HCT116 (cell line): Measurements from ENCODE around the gene SMARCAD1. TPM values are rescaled to one million over a fixed set of nuclear protein-coding genes. Genes with fewer than 3 reads are reported as not detected.
A peak's percentile ranks its signal among the peaks of the same experiment; 100 is the strongest.

Experiments
- ATAC-seq: fragments of 200-7000 bp; cut with Tn5 transposase; 2 replicates; pipeline ENCODE4 v1.9.1; 2020; ENCODE audit warnings: mild to moderate bottlenecking, moderate library complexity
- BruUV-seq: library from RNA; stranded (reverse); fragments of 400-500 nt; replicated peaks from 2 replicates; lab custom pipeline; 2021; lab: Mats Ljungman, UMichigan
- CTCF ChIA-PET: fragments of 300-600 bp; sonication (Branson Sonifier 250); formaldehyde crosslinking; loops from one replicate; lab custom pipeline; 2021; ENCODE audit warnings: antibody characterized with exemption; lab: Charles Lee
- POLR2A ChIA-PET: fragments of 300-600, 350-600 bp; sonication (Branson Sonifier 250); formaldehyde crosslinking; loops from one replicate; lab custom pipeline; 2021; ENCODE audit warnings: antibody characterized with exemption; lab: Charles Lee
- RAD21 ChIA-PET, 2 experiments: fragments of 300-600 bp; sonication (Branson Sonifier 250); formaldehyde crosslinking; loops; one replicate each; lab custom pipeline; 2023; ENCODE audit warnings: low total read pairs in 2 of 2; ENCODE audit not compliant: uncharacterized antibody in 2 of 2, unreplicated experiment in 2 of 2, low non-redundant PET in 1 of 2; lab: Charles Lee
- DNase-seq: peaks from one replicate; pipeline ENCODE4 v3.0.0-alpha.2; 2010; ENCODE audit warnings: low read depth, low spot score
- H2AFZ ChIP-seq: fragments of 200-600 bp; shearing (Covaris generic), sonication (generic); 2 replicates; pipeline ENCODE4 v1.6.1; 2017; ENCODE audit warnings: low read depth, mixed run types, mixed read lengths, antibody characterized with exemption, low read length; ENCODE audit not compliant: poor library complexity, severe bottlenecking
- H3K27ac ChIP-seq: 2 replicates; pipeline ENCODE4 v1.5.1; 2012; ENCODE audit warnings: low read depth, low read length
- H3K27me3 ChIP-seq: fragments of 200-600 bp; sonication (generic); 2 replicates; pipeline ENCODE4 v1.6.1; 2016; ENCODE audit warnings: mixed run types, low read length, mixed read lengths; ENCODE audit not compliant: insufficient read depth
- H3K36me3 ChIP-seq, 2 experiments: fragments of 200-500 bp in 1 of 2; fragments of 200-600 bp in 1 of 2; sonication (Bioruptor generic) in 1 of 2; sonication (generic) in 1 of 2; 2 replicates each; pipeline versions ENCODE4 v1.5.1 to v1.6.1; 2014 to 2016; ENCODE audit warnings: low read length in 2 of 2, inconsistent platforms in 1 of 2, mixed read lengths in 1 of 2, mixed run types in 1 of 2; ENCODE audit not compliant: insufficient read depth in 2 of 2, control insufficient read depth in 1 of 2
- H3K4me1 ChIP-seq, 2 experiments: fragments of 200-600 bp in 1 of 2; sonication (generic) in 1 of 2; 2 replicates each; pipeline versions ENCODE4 v1.5.1 to v1.6.1; 2012 to 2017; ENCODE audit warnings: low read length in 2 of 2, inconsistent platforms in 1 of 2, mild to moderate bottlenecking in 1 of 2, mixed read lengths in 1 of 2, mixed run types in 1 of 2, moderate library complexity in 1 of 2; ENCODE audit not compliant: insufficient read depth in 2 of 2, control insufficient read depth in 1 of 2
- H3K4me2 ChIP-seq: fragments of 200-600 bp; sonication (generic); 2 replicates; pipeline ENCODE4 v1.6.1; 2017; ENCODE audit warnings: mixed run types, low read length, mixed read lengths
- H3K4me3 ChIP-seq, 2 experiments: fragments of 200-600 bp in 1 of 2; sonication (generic) in 1 of 2; replicated peaks in 1 of 2; 2 replicates each; pipeline ENCODE4 v1.5.1; 2011 to 2016; ENCODE audit warnings: low read length in 2 of 2, control low read depth in 1 of 2, low read depth in 1 of 2, mild to moderate bottlenecking in 1 of 2, mixed read lengths in 1 of 2, mixed run types in 1 of 2
- H3K79me2 ChIP-seq: fragments of 200-600 bp; sonication (generic); 2 replicates; pipeline ENCODE4 v1.6.1; 2017; ENCODE audit warnings: mild to moderate bottlenecking, mixed run types, low read length, moderate library complexity, mixed read lengths; ENCODE audit not compliant: insufficient read depth
- H3K9ac ChIP-seq: fragments of 200-600 bp; sonication (generic); 2 replicates; pipeline ENCODE4 v1.6.1; 2016; ENCODE audit warnings: low read length, mixed read lengths
- H3K9me2 ChIP-seq: fragments of 200-600 bp; sonication (generic), shearing (Covaris generic); 2 replicates; pipeline ENCODE4 v1.6.1; 2017; ENCODE audit warnings: mixed run types, mild to moderate bottlenecking, moderate library complexity; ENCODE audit not compliant: insufficient read depth
- H3K9me3 ChIP-seq, 2 experiments: fragments of 200-500 bp in 1 of 2; fragments of 200-600 bp in 1 of 2; sonication (Bioruptor generic) in 1 of 2; sonication (generic) in 1 of 2; 2 replicates each; pipeline ENCODE4 v1.6.1; 2014 to 2017; ENCODE audit warnings: low read length in 2 of 2, mixed read lengths in 2 of 2, inconsistent platforms in 1 of 2, low read depth in 1 of 2, mild to moderate bottlenecking in 1 of 2, mixed run types in 1 of 2, moderate library complexity in 1 of 2; ENCODE audit not compliant: control insufficient read depth in 1 of 2, insufficient read depth in 1 of 2
- H4K20me1 ChIP-seq: fragments of 200-600 bp; sonication (generic), shearing (Covaris generic); 2 replicates; pipeline ENCODE4 v1.6.1; 2017; ENCODE audit warnings: mixed run types, mild to moderate bottlenecking, moderate library complexity; ENCODE audit not compliant: insufficient read depth
- EZH2phosphoT487 ChIP-seq: fragments of 200-600 bp; IDR thresholded peaks from 2 replicates; pipeline ENCODE4 v1.6.1; 2018; ENCODE audit warnings: antibody characterized with exemption, borderline replicate concordance
- FOSL1 ChIP-seq: IDR thresholded peaks from 2 replicates; pipeline ENCODE4 v1.6.1; 2012; ENCODE audit warnings: low read depth
- POLR2AphosphoS5 ChIP-seq: IDR thresholded peaks from 2 replicates; pipeline ENCODE4 v1.6.1; 2011; ENCODE audit warnings: mild to moderate bottlenecking, low read depth, low read length, moderate library complexity
- SP1 ChIP-seq: IDR thresholded peaks from 2 replicates; pipeline ENCODE4 v1.6.1; 2012; ENCODE audit warnings: low read depth
- TCF7L2 ChIP-seq: IDR thresholded peaks from 2 replicates; pipeline ENCODE4 v1.7.0; 2011; ENCODE audit warnings: borderline replicate concordance, inconsistent platforms; ENCODE audit not compliant: insufficient read depth, insufficient read length; ENCODE audit errors: extremely low read depth
- YY1 ChIP-seq: IDR thresholded peaks from 2 replicates; pipeline ENCODE4 v1.6.1; 2011; ENCODE audit warnings: low read length, low read depth, moderate library complexity, mild to moderate bottlenecking; ENCODE audit not compliant: insufficient replicate concordance; ENCODE audit errors: extremely low read depth
- ZNF274 ChIP-seq: fragments of 200-500 bp; sonication (Bioruptor generic); IDR thresholded peaks from 2 replicates; pipeline ENCODE4 v1.6.1; 2014; ENCODE audit warnings: mild to moderate bottlenecking, low read depth, low read length, inconsistent platforms
- intact Hi-C: fragments of 100-400 bp; cut with micrococcal nuclease; formaldehyde crosslinking; loops from 2 replicates; pipeline ENCODE4 v1.10.0; 2022
- total RNA-seq: library from RNA; stranded (reverse); gene quantifications from one replicate; pipeline ENCODE4 v1.2.1, GENCODE V29; 2021; ENCODE audit not compliant: unreplicated experiment
- TF ChIP-seq, protein P1 (sequence below): IDR thresholded peaks from 2 replicates; pipeline ENCODE4 v1.6.1; 2011; ENCODE audit warnings: mild to moderate bottlenecking, low read length, moderate library complexity; ENCODE audit not compliant: insufficient replicate concordance; ENCODE audit errors: extremely low read depth
- TF ChIP-seq, protein P2 (sequence below): IDR thresholded peaks from 2 replicates; pipeline ENCODE4 v1.6.1; 2012; ENCODE audit warnings: low read depth

The SMARCAD1 gene
- total RNA-seq, 1 experiment from 2014 or later = 33.6 TPM

DNA sequence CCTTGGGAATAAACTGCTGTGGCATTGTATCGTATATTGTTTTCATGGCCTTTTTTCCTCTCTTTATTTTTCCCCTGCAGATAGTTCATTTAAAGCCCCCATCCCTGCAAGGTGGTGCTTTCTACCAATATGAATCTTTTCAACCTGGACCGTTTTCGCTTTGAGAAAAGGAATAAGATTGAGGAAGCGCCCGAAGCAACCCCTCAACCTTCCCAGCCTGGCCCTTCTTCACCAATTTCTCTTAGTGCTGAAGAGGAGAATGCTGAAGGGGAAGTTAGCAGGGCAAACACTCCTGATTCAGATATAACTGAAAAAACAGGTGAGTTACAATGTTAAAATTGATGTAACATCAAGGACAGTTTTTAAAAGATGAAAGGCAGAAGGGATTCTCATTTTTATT, 601 bp downstream of the SMARCAD1 start:
- no peak overlapping the region for H2AFZ ChIP-seq
- BruUV-seq = no TSS peak
- POLR2A ChIA-PET = no interaction called here

More for the DNA sequence above, 601 bp downstream of the SMARCAD1 start:
- DNase-seq (no peak), ATAC-seq (no peak)
- Histone ChIP-seq H3K4me1 (peaks cover 4 to 7% of the 10 kb centered on the region in 2 experiments; a peak in 3 of 4 replicates), H3K9ac (peak overlapping the region; percentile 88), H3K9me3 (no peaks in the 10 kb centered on the region), H3K79me2 (peaks cover 55% of the 10 kb centered on the region), H3K36me3 (peaks cover 19 to 27% of the 10 kb centered on the region in 2 experiments), H3K27ac (peak overlapping the region; percentile 67), H3K9me2 (no peaks in the 10 kb centered on the region), H3K27me3 (no peaks in the 10 kb centered on the region), H3K4me3 (peak overlapping the region; percentile 60 to 75), H4K20me1 (no peaks in the 10 kb centered on the region), H3K4me2 (peak overlapping the region; percentile 66)
- TF ChIP-seq POLR2AphosphoS5 (no peak), ZNF274 (no peak), FOSL1 (no peak), YY1 (no peak), SP1 (no peak), EZH2phosphoT487 (no peak), TCF7L2 (no peak)
- TF ChIP-seq, protein P1, sequence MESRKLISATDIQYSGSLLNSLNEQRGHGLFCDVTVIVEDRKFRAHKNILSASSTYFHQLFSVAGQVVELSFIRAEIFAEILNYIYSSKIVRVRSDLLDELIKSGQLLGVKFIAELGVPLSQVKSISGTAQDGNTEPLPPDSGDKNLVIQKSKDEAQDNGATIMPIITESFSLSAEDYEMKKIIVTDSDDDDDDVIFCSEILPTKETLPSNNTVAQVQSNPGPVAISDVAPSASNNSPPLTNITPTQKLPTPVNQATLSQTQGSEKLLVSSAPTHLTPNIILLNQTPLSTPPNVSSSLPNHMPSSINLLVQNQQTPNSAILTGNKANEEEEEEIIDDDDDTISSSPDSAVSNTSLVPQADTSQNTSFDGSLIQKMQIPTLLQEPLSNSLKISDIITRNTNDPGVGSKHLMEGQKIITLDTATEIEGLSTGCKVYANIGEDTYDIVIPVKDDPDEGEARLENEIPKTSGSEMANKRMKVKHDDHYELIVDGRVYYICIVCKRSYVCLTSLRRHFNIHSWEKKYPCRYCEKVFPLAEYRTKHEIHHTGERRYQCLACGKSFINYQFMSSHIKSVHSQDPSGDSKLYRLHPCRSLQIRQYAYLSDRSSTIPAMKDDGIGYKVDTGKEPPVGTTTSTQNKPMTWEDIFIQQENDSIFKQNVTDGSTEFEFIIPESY = no peak
- TF ChIP-seq, protein P2, sequence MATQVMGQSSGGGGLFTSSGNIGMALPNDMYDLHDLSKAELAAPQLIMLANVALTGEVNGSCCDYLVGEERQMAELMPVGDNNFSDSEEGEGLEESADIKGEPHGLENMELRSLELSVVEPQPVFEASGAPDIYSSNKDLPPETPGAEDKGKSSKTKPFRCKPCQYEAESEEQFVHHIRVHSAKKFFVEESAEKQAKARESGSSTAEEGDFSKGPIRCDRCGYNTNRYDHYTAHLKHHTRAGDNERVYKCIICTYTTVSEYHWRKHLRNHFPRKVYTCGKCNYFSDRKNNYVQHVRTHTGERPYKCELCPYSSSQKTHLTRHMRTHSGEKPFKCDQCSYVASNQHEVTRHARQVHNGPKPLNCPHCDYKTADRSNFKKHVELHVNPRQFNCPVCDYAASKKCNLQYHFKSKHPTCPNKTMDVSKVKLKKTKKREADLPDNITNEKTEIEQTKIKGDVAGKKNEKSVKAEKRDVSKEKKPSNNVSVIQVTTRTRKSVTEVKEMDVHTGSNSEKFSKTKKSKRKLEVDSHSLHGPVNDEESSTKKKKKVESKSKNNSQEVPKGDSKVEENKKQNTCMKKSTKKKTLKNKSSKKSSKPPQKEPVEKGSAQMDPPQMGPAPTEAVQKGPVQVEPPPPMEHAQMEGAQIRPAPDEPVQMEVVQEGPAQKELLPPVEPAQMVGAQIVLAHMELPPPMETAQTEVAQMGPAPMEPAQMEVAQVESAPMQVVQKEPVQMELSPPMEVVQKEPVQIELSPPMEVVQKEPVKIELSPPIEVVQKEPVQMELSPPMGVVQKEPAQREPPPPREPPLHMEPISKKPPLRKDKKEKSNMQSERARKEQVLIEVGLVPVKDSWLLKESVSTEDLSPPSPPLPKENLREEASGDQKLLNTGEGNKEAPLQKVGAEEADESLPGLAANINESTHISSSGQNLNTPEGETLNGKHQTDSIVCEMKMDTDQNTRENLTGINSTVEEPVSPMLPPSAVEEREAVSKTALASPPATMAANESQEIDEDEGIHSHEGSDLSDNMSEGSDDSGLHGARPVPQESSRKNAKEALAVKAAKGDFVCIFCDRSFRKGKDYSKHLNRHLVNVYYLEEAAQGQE = no peak
- intact Hi-C loops = no loop called here
- CTCF ChIA-PET = no interaction called here
- RAD21 ChIA-PET = no interaction called here
